GM12875 (cell line): Measurements from ENCODE around the gene CCR2.

Experiments used
- H3K4me3 ChIP-seq: one replicate; pipeline ENCODE4 v1.5.1; 2011; ENCODE audit warnings: low read depth, low read length, control low read depth
- TF ChIP-seq, protein P1 (sequence below): IDR thresholded peaks from 2 replicates; pipeline ENCODE4 v1.5.1; 2011; ENCODE audit warnings: low read depth, mild to moderate bottlenecking, control low read depth, inconsistent platforms, low read length, moderate library complexity, borderline replicate concordance; ENCODE audit not compliant: insufficient read depth

The CCR2 gene

DNA sequence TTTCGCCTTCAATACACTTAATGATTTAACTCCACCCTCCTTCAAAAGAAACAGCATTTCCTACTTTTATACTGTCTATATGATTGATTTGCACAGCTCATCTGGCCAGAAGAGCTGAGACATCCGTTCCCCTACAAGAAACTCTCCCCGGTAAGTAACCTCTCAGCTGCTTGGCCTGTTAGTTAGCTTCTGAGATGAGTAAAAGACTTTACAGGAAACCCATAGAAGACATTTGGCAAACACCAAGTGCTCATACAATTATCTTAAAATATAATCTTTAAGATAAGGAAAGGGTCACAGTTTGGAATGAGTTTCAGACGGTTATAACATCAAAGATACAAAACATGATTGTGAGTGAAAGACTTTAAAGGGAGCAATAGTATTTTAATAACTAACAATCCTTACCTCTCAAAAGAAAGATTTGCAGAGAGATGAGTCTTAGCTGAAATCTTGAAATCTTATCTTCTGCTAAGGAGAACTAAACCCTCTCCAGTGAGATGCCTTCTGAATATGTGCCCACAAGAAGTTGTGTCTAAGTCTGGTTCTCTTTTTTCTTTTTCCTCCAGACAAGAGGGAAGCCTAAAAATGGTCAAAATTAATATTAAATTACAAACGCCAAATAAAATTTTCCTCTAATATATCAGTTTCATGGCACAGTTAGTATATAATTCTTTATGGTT is 17.1 kb downstream of the CCR2 start, which contains the start of gene CCR5:
TSS of gene CCR5 (plus strand) at position 108 of the 680 bp plus-strand sequence. CDS start 1,957 bp downstream, outside the sequence.
- TF ChIP-seq, protein P1, sequence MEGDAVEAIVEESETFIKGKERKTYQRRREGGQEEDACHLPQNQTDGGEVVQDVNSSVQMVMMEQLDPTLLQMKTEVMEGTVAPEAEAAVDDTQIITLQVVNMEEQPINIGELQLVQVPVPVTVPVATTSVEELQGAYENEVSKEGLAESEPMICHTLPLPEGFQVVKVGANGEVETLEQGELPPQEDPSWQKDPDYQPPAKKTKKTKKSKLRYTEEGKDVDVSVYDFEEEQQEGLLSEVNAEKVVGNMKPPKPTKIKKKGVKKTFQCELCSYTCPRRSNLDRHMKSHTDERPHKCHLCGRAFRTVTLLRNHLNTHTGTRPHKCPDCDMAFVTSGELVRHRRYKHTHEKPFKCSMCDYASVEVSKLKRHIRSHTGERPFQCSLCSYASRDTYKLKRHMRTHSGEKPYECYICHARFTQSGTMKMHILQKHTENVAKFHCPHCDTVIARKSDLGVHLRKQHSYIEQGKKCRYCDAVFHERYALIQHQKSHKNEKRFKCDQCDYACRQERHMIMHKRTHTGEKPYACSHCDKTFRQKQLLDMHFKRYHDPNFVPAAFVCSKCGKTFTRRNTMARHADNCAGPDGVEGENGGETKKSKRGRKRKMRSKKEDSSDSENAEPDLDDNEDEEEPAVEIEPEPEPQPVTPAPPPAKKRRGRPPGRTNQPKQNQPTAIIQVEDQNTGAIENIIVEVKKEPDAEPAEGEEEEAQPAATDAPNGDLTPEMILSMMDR: no peak
- H3K4me3 ChIP-seq: no peak within 1 kb of the TSS

DNA sequence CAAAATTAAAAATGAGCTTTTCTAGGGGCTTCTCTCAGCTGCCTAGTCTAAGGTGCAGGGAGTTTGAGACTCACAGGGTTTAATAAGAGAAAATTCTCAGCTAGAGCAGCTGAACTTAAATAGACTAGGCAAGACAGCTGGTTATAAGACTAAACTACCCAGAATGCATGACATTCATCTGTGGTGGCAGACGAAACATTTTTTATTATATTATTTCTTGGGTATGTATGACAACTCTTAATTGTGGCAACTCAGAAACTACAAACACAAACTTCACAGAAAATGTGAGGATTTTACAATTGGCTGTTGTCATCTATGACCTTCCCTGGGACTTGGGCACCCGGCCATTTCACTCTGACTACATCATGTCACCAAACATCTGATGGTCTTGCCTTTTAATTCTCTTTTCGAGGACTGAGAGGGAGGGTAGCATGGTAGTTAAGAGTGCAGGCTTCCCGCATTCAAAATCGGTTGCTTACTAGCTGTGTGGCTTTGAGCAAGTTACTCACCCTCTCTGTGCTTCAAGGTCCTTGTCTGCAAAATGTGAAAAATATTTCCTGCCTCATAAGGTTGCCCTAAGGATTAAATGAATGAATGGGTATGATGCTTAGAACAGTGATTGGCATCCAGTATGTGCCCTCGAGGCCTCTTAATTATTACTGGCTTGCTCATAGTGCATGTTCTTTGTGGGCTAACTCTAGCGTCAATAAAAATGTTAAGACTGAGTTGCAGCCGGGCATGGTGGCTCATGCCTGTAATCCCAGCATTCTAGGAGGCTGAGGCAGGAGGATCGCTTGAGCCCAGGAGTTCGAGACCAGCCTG is 17.8 kb downstream of the CCR2 start:
- TF ChIP-seq, protein P1: no peak
- no peak overlapping the region for H3K4me3 ChIP-seq

DNA sequence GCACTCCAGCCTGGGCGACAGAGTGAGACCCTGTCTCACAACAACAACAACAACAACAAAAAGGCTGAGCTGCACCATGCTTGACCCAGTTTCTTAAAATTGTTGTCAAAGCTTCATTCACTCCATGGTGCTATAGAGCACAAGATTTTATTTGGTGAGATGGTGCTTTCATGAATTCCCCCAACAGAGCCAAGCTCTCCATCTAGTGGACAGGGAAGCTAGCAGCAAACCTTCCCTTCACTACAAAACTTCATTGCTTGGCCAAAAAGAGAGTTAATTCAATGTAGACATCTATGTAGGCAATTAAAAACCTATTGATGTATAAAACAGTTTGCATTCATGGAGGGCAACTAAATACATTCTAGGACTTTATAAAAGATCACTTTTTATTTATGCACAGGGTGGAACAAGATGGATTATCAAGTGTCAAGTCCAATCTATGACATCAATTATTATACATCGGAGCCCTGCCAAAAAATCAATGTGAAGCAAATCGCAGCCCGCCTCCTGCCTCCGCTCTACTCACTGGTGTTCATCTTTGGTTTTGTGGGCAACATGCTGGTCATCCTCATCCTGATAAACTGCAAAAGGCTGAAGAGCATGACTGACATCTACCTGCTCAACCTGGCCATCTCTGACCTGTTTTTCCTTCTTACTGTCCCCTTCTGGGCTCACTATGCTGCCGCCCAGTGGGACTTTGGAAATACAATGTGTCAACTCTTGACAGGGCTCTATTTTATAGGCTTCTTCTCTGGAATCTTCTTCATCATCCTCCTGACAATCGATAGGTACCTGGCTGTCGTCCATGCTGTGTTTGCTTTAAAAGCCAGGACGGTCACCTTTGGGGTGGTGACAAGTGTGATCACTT is 18.8 kb downstream of the CCR2 start:
- TF ChIP-seq, protein P1: peak; percentile 68
- no peak overlapping the region for H3K4me3 ChIP-seq

DNA sequence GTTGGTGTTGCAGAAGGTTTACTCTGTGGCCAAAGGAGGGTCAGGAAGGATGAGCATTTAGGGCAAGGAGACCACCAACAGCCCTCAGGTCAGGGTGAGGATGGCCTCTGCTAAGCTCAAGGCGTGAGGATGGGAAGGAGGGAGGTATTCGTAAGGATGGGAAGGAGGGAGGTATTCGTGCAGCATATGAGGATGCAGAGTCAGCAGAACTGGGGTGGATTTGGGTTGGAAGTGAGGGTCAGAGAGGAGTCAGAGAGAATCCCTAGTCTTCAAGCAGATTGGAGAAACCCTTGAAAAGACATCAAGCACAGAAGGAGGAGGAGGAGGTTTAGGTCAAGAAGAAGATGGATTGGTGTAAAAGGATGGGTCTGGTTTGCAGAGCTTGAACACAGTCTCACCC is 20.8 kb downstream of the CCR2 start:
- no peak overlapping the region for H3K4me3 ChIP-seq
- TF ChIP-seq, protein P1: no peak

DNA sequence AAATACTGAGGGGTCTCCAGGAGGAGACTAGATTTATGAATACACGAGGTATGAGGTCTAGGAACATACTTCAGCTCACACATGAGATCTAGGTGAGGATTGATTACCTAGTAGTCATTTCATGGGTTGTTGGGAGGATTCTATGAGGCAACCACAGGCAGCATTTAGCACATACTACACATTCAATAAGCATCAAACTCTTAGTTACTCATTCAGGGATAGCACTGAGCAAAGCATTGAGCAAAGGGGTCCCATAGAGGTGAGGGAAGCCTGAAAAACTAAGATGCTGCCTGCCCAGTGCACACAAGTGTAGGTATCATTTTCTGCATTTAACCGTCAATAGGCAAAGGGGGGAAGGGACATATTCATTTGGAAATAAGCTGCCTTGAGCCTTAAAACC is 21.3 kb downstream of the CCR2 start:
- TF ChIP-seq, protein P1: no peak
- H3K4me3 ChIP-seq: no peak overlapping the region

DNA sequence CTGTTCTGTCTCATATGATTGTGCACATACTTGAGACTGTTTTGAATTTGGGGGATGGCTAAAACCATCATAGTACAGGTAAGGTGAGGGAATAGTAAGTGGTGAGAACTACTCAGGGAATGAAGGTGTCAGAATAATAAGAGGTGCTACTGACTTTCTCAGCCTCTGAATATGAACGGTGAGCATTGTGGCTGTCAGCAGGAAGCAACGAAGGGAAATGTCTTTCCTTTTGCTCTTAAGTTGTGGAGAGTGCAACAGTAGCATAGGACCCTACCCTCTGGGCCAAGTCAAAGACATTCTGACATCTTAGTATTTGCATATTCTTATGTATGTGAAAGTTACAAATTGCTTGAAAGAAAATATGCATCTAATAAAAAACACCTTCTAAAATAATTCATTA is 21.9 kb downstream of the CCR2 start:
- TF ChIP-seq, protein P1: no peak
- H3K4me3 ChIP-seq: no peak overlapping the region
